Epithelial cell of prostate (primary cell): ENCODE measurements around the gene MICU2.
"Not testable (repeated sequence)": the region's sequence is repeated elsewhere in the genome, so short reads cannot be mapped to it uniquely, and the experiment has no call there.

Experiments used
- DNase-seq: peaks from one replicate; pipeline ENCODE4 v3.0.0-alpha.2; 2011; ENCODE audit warnings: low read depth, low spot score
- H3K27ac ChIP-seq: fragments of 450-650 bp; 2 replicates; pipeline ENCODE4 v1.5.1; 2017; ENCODE audit warnings: mild to moderate bottlenecking

The MICU2 gene

DNA sequence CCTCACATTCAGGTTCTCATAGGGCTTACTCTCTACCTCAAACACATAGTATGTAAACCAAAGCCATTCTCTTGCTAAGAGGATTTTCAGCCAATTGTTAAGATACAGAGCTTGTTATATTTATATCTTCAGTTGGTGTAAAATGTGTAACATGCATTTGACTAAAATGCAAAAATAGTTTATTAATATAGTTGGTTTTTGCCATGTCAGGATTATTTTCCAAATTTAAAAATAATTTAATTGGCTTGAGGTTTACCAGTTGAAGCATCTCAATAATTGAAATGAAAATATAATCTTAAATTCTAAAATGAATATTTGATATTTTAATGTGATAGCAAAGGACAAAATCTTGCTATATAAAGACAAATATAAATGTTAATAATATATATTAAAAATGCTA lies 7.2 kb downstream of the MICU2 start:
- no peak for DNase-seq
- H3K27ac ChIP-seq = no peak overlapping the region

DNA sequence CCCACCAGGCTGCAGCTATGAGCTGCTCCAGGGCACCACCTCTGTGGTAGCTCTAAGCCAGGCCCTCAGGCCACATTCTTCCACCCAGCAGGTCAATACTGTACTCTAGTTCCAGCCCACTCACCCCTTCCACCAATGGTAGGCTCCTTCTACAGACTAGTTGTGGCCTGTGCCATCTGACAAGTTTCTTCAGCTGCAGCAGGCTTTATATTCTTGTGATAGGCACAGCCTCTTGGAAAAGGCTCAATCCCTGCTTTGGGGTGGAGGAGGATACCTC lies 8.5 kb downstream of the MICU2 start:
- DNase-seq = no peak
- no peak overlapping the region for H3K27ac ChIP-seq

DNA sequence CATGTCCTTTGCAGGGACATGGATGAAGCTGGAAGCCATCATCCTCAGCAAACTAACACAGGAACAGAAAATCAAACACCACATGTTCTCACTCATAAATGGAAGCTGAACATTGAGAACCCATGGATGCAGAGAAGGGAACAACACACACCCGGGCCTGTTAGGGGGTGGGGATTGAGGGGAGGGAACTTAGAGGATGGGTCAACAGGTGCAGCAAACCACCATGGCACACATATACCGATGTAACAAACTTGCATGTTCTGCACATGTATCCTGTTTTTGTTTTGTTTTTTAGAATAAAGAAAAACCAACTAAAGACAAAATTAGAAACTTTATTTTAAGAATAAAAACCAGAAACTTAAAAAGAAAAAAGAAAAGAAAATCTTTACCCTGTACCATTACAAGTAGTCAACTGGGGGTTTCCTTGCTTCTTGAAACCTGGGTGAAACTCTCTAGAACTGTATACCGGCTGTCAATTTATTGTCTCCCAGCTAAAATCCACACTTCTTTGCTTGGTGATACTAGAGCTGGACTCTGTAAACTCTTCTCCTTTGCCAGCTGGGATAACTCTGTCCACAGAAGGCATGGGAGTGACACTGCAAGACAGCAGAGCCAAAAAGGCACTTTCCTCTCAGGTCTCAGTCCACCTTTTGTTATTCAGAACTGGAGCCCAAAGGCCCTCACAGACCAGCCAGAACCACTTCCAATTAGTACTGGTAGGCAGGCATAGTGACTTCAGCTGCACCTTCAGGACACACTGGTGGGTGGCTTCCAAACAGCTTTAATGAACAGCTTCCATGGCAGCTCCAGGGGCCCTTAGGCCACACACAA lies 9.0 kb downstream of the MICU2 start:
- DNase-seq = no peak
- no peak overlapping the region for H3K27ac ChIP-seq

DNA sequence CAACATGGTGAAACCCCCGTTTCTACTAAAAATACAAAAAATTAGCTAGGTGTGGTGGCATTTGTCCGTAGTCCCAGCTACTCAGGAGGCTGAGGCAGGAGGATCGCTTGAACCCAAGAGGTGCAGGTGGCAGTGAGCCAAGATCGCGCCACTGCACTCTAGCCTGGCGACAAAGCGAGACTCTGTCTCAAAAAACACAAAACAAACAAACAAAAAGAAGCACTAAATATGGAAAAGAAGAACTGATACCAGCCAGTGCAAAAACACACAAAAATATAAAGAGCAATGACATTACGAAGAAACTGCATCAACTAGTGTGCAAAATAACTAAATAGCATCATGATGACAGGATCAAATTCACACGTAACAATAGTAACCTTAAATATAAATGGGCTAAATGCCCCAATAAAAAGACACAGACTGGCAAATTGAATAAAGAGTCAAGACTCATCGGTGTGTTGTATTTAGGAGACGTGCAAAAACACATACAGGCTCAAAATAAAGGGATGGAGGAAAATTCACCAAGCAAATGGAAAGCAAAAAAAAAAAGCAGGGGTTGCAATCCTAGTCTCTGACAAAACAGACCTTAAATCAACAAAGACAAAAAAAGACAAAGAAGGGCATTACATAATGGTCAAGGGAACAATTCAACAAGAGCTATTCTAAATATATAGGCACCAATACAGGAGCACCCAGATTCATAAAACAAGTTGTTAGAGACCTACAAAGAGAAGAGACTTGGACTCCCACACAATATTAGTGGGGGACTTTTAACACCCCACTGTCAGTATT lies 13.1 kb downstream of the MICU2 start:
- DNase-seq, H3K27ac ChIP-seq: not testable (repeated sequence)

DNA sequence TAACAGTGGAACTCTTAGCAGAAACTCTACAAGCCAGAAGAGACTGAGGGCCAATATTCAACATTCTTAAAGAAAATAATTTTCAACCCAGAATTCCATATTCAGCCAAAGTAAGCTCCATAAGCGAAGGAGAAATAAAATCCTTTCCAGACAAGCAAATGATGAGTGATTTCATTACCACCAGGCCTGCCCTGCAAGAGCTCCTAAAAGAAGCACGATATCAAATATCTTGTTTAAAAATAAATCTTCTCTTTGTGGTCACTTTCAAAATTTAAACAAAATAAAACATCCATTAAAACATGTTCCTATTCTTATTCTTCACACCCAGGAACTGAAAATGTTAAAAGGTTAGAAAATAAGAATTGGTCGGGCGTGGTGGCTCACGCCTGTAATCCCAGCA lies 13.7 kb downstream of the MICU2 start:
- DNase-seq = no peak
- no peak overlapping the region for H3K27ac ChIP-seq

DNA sequence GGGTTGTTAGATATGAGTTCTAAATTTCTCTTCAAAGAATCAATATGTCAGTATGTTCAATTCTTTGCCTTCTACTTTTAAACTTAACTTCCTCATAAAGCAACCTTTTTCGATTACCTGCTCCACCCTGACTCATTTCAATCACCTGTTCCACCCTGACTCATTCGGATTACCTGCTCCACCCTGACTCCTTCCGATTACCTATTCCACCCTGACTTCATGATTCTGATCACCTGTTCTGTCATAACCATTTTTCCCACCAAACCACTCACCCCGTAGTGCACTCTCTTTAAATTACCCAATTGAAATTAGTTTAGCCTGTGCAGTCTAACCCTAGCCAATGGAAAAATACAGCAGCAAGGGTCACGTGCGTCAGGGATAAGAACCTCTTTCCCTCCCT lies 14.5 kb downstream of the MICU2 start:
- not testable (repeated sequence) for H3K27ac ChIP-seq, DNase-seq

DNA sequence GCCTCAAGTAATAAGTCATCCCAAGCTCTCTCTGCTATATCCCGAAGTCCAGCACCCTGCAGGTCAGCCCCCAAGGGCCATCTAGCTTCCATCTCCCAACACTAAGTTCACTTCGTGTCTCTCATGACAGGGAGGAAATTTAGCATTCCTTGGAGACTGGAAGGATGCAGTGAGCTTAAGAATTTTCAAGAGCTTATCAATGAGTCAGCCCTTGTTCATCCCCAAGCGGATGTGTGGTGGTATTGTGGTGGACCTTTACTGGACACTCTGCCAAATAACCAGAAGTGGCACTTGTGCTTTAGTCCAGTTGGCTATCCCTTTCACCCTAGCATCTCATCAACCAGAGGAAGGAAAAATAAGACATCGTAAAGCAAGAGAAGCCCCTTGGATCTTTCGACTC lies 15.6 kb downstream of the MICU2 start:
- DNase-seq, H3K27ac ChIP-seq: not testable (repeated sequence)

DNA sequence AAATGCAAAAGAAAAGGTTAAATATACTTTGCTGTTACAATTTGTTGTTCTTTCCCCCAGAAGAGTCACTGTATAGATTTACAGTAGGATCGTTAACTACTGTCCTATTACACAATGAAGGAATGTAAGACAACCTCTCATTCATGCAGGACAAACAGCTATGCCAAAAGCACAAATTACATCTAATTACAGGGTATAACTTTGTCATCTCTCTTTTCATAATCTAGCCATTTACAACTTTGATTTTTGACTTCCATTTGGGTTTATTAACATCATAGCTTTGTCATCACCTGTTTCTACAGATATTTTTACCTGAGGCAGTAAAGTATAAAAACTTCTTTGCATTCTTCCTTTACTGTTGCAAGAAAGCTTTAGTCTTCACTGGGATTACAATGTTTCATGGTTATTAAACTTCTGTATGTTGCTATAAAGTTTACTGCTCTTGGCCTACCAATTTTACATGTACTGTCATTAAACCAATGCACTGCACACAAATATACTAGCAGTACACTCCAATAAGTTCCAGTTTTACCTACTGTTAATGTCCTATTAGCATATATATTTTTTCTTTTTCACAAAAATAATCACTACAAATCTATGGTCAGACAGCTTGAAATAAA lies 18.9 kb downstream of the MICU2 start:
- no peak overlapping the region for H3K27ac ChIP-seq
- DNase-seq = no peak

DNA sequence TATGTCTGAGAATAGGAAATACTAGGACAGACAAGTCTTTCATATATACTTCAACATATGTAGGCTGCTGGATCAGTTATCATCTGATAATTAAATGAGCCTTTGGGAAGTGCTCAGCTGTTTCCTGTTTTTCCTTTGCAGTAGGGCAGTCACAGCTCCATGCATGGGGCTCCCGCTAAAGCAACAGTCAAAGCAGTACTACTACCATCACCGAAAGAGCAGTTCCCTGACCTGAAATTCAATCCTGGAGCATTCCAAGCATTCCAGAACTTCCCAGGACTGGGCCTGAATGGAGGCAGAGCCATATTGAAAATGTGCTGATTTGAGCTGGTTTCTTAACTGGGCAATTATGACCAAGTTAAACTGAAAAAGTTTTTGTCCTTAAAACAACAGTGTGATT lies 20.5 kb downstream of the MICU2 start:
- no peak overlapping the region for H3K27ac ChIP-seq

DNA sequence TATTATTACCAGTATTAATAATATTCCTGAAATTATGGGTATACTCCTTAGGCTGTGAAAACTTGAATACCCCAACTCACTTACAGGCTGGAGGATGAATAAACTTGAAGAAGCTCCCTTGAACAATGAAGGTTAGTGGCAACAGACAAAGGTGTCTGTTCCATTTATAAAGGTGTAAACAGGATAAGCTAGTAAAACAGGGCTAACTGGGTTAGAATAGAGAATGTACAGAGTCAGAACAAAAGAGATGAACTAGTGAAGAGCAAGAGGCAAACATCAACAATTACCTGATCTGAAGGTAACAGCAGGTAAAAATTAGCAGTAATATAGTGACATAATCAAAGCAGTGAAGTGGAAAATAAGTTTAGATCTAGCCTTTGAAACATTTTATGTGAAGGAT lies 23.2 kb downstream of the MICU2 start:
- DNase-seq = no peak
- H3K27ac ChIP-seq = no peak overlapping the region

More for the DNA sequence above, 20.5 kb downstream of the MICU2 start:
- DNase-seq = no peak

DNA sequence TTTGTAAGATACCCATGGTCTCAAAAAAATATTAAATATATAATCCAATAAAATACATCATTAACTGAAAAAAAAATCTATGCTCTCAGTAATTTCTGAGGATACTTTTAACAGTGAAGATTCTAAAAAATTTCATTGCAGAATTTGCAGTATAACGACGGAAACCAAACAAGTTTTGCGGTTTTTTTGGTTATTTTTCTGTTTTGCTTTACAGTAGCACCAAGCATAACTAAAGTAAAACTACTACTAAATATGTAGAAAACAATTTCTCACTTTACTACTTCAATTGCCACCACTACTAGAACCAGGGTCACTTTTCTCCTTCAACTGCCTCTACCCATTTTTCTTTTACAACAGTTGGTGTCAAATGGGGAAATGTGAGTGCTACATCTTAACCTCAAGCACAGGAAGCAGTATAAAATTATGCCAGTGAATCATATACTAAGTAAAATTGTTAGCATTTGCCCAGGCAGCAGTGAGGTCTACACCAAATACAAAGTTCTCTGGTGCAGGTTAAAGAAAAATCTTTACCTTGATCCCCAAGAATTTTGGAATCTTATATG lies 24.1 kb downstream of the MICU2 start:
- no peak for DNase-seq
- no peak overlapping the region for H3K27ac ChIP-seq

DNA sequence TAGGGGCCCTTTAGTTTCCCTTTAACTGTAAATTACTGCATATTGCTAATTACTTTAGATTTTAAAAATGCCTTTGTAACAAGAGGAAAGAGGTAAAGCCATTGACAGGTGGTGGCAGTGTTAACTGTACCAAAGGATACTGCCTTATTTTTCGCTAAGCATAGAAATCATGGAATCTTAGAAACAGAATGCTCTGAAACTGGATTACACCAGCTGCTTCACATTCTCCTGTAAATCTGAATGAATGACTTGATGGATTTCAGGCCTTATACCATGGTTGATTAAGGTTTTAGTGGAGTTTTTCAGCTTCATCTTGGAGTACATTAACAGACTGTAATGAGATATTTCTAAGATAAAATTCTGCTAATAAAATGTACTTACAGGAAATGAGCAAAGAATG lies 25.2 kb downstream of the MICU2 start:
- DNase-seq = no peak
- H3K27ac ChIP-seq = no peak overlapping the region

DNA sequence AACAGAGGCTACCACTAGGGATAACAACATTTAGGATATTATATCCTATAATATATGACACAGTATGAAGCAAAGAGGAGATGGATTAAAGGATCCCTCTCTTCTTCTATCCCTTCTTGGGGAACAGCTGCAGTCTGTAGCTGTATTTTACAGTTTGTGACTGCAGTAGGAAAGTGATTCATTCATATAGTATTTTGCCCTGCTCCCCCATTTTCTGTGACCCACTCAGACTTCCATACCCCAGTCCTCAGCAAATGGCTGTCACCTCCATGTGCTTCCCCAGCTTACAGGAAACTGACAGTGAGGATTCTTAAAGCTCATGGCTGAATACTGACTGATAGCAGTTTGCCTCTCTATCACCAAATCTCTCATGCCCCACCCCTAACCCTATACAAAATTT lies 27.5 kb downstream of the MICU2 start:
- no peak overlapping the region for H3K27ac ChIP-seq
- no peak for DNase-seq

DNA sequence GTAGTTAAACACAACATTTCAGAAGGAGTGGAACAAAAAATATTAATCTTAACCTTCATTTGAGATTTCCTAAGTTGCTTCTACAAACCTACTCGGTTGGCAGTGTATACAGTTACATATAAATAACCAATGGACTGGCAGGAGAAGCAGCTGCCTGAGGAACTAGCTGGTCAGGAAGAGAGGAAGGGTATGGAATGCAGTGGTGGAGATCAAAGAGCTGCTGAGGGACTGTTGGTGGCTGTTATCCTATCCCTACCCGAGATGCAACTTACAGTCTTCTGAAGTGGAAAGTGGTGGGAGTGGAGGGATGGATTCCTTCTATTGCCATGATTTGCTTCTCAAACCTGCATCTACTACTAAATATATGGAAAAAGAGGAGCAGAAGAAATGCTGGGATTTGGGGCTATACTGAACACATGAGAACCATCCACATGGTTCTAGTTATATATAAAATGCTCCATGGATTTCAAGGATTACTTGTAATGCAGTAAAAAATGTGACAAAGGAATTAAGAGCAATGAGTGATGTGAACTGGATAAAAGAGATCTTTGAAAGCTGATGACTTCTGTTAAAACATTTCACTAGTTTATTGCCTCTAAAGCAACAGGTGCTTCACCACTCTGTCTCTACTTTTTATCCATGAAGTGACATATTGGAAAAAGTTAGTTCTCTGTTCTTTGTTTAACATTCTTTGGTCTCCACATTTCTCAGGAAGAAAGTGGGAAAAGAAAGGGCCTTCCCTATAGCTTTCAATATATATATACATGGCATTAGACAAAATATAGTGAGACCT lies 29.9 kb downstream of the MICU2 start:
- H3K27ac ChIP-seq = no peak overlapping the region
- DNase-seq = no peak

DNA sequence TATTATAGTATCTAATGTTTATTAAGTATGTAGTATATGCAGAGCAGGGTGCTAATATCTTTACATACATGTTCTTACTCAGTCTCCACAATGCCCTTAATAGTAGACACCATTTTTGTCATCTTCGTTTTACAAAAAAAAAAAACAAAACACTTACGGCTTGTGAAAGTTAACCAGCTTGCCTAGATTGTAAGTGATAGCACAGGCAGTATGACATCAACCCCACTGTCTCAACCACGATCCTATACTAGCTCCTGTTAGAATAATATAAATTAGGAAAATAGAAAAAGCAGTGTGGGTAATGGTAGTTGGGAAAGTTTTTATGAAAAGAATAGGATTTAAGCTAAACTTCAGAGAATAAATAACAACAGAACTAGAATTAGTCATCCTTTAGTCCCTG lies 34.3 kb downstream of the MICU2 start:
- DNase-seq = no peak

DNA sequence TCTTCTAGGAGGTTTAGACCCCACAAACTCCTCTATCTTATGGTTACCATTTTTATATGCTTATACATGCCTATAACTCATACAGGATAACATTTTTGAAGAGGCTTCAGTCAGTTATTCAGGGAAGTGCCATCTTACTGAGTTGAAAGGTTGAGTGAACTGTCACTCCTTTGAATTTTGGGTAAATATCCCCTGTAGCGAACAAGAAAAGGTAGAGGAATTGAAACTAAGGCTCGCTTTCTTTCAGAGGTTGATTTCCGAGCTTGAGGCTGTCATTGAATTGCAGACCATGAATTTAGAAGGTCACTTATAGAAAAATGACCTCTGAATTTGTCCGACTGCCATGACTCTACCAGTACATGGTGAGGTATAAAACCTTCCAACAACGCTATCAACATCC lies 35.1 kb downstream of the MICU2 start:
- no peak for DNase-seq
- no peak overlapping the region for H3K27ac ChIP-seq

More for the DNA sequence above, 34.3 kb downstream of the MICU2 start:
- no peak overlapping the region for H3K27ac ChIP-seq

DNA sequence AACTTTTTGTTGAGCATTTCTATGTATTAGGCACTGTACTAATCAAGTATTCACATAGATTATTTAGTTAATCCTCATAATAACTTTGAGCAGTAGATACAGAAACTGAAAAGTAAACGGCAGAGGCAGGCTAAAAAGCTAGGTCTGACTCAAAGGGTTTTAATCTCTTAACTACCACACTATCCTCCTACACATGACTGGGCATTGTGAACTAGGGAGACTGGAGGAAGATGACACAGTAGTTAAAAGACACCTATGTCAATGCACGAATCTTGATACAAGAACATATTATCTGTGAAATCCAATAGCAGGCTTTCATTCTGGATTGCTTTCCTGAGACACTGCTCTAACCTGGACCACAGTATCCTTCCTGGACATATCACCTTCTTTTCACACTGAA lies 36.3 kb downstream of the MICU2 start:
- no peak for DNase-seq
- no peak overlapping the region for H3K27ac ChIP-seq

DNA sequence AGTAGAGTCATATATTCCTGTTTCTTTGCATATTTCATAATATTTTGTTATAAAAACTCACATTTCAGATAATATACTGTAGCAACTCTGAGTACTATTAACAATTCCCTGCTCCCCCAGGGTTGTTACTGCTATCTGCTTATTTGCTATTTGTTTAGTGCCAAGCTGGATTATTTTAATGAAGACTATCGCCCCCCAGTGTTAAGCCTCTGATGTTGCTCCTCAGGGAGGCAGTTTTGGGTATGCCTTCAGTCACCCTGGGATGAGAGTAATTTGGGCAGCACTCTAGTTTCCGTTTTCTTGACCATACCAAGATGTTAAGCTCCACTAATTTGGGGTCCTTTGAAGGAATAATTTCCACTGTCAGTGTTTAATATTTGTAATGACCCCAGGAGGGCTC lies 46.0 kb downstream of the MICU2 start:
- no peak for DNase-seq
- no peak overlapping the region for H3K27ac ChIP-seq

DNA sequence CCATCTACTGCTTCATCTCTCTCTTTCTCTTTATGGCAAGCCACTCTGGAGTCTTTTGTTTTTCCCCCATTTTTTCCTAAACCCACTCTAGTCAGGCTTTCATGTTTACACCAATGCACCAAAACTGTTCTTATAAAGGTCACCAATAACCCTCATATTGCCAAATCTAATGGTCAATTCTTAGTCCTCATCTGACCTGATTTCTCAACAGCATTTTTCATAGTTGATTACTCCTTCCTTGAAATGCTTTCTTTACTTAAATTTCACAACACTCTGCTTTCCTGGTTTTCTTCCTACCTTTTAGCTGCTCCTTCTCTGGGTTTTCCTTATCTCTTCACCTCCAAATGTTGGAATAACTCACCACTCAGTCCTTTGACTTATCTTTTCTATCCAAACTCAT lies 47.9 kb downstream of the MICU2 start:
- H3K27ac ChIP-seq = no peak overlapping the region
- no peak for DNase-seq

DNA sequence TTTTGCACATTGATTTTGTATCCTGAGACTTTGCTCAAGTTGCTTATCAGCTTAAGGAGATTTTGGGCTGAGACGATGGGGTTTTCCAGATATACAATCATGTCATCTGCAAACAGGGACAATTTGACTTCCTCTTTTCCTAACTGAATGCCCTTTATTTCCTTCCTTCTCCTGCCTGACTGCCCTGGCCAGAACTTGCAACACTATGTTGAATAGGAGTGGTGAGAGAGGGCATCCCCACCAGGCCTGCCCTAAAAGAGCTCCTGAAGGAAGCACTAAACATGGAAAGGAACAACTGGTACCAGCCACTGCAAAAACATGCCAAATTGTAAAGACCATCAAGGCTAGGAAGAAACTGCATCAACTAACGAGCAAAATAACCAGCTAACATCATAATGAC lies 50.7 kb downstream of the MICU2 start:
- not testable (repeated sequence) for DNase-seq, H3K27ac ChIP-seq
